Vagina (tissue), 2 donors: ENCODE measurements around the gene GSG1L.

ENCODE experiments used
- CTCF ChIP-seq, 3 experiments: fragments of 450-650 bp in 2 of 3; fragments of 200-600 bp in 1 of 3; sonication (generic) in 1 of 3; IDR thresholded peaks; one replicate each; pipeline ENCODE4 v1.5.1; 2017 to 2019; ENCODE audit warnings: antibody characterized with exemption in 3 of 3, mild to moderate bottlenecking in 2 of 3, moderate library complexity in 2 of 3
- POLR2AphosphoS5 ChIP-seq, 2 donors: sonication (generic); formaldehyde crosslinking; IDR thresholded peaks; one replicate each; pipeline ENCODE4 v1.9.0; 2017; ENCODE audit warnings: antibody characterized with exemption in 2 of 2, mild to moderate bottlenecking in 2 of 2, low read depth in 1 of 2; ENCODE audit not compliant: insufficient read depth in 1 of 2

- TF ChIP-seq CTCF (IDR thresholded peaks at IDR 0.05): no peak
- TF ChIP-seq POLR2AphosphoS5 (IDR thresholded peaks at IDR 0.05; ENCODE audit: insufficient read depth in 1 of 2, low read depth in 1 of 2): no peak
Observed at GRCh38 chr16:27798241-27798640, 265.3 kb downstream of the GSG1L start.
